ENCODE results near the gene ADAMTSL1.
"Not testable (repeated sequence)": the region's sequence is repeated elsewhere in the genome, so short reads cannot be mapped to it uniquely, and the experiment has no call there.

ADAMTSL1 gene

GRCh38 chr9:18865542-18865941 lies 391.6 kb downstream of the ADAMTSL1 start:
- Histone ChIP-seq H3K4me1 (ENCODE audit: control insufficient read depth in 5 of 5, insufficient read depth in 5 of 5, low read length in 5 of 5) (peaks cover 4 to 27% (median 16%) of the 10 kb centered on the region in 5 donors), H3K36me3 (ENCODE audit: control insufficient read depth in 5 of 5, insufficient read depth in 5 of 5, low read length in 5 of 5) (no peaks in the 10 kb centered on the region), H3K4me3 (ENCODE audit: low read depth in 1 of 5, low read length in 5 of 5) (no peak overlapping the region), H3K9ac (ENCODE audit: low read length in 5 of 5) (no peak overlapping the region), H3K27me3 (ENCODE audit: control insufficient read depth in 5 of 5, insufficient read depth in 4 of 5, low read length in 5 of 5) (no peaks in the 10 kb centered on the region), H3K9me3 (ENCODE audit: control insufficient read depth in 5 of 5, low read length in 5 of 5) (peaks cover 4 to 17% (median 9%) of the 10 kb centered on the region in 5 donors), H3K27ac (ENCODE audit: low read depth, low read length) (no peak overlapping the region)

- Histone ChIP-seq H3K4me3 (ENCODE audit: low read depth in 1 of 5, low read length in 5 of 5) (no peak overlapping the region), H3K27me3 (ENCODE audit: control insufficient read depth in 5 of 5, insufficient read depth in 4 of 5, low read length in 5 of 5) (no peaks in the 10 kb centered on the region), H3K4me1 (ENCODE audit: control insufficient read depth in 5 of 5, insufficient read depth in 5 of 5, low read length in 5 of 5) (peaks cover 4 to 25% (median 14%) of the 10 kb centered on the region in 5 donors), H3K9ac (ENCODE audit: low read length in 5 of 5) (no peak overlapping the region), H3K9me3 (ENCODE audit: control insufficient read depth in 5 of 5, low read length in 5 of 5) (peaks cover 6 to 17% (median 10%) of the 10 kb centered on the region in 5 donors), H3K36me3 (ENCODE audit: control insufficient read depth in 5 of 5, insufficient read depth in 5 of 5, low read length in 5 of 5) (no peaks in the 10 kb centered on the region), H3K27ac (ENCODE audit: low read depth, low read length) (no peak overlapping the region)
Measured at GRCh38 chr9:18866121-18866831, 392.3 kb downstream of the ADAMTSL1 start.

DNA sequence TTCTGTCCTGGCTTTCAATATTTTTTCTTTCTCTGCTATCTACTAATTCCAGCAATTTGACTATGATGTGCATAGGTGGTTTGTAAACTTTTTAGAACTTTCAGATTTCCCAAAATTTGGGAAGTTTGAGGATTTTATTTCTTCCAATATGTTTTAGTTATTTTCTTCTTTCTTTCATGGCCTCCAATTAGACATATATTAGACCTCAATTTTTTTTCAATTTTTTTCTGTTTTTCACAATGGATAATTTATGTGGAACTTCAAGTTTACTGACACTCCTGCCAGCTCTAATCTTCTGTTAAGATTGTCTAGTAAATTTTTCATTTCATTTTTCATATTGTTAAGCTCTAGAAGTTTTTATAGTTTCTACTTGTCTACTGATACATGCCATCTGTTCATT lies 395.8 kb downstream of the ADAMTSL1 start:
- H3K27ac ChIP-seq (ENCODE audit: low read depth, low read length), result no peak overlapping the region
- no peak overlapping the region for H3K9ac ChIP-seq (ENCODE audit: low read length in 5 of 5)
- H3K9me3 ChIP-seq (ENCODE audit: control insufficient read depth in 5 of 5, low read length in 5 of 5), result peaks cover 6 to 17% (median 10%) of the 10 kb centered on the region in 5 donors
- H3K4me1 ChIP-seq (ENCODE audit: control insufficient read depth in 5 of 5, insufficient read depth in 5 of 5, low read length in 5 of 5), result no peaks in the 10 kb centered on the region
- no peaks in the 10 kb centered on the region for H3K36me3 ChIP-seq (ENCODE audit: control insufficient read depth in 5 of 5, insufficient read depth in 5 of 5, low read length in 5 of 5)
- H3K4me3 ChIP-seq (ENCODE audit: low read depth in 1 of 5, low read length in 5 of 5), result no peak overlapping the region
- H3K27me3 ChIP-seq (ENCODE audit: control insufficient read depth in 5 of 5, insufficient read depth in 4 of 5, low read length in 5 of 5), result no peaks in the 10 kb centered on the region

DNA sequence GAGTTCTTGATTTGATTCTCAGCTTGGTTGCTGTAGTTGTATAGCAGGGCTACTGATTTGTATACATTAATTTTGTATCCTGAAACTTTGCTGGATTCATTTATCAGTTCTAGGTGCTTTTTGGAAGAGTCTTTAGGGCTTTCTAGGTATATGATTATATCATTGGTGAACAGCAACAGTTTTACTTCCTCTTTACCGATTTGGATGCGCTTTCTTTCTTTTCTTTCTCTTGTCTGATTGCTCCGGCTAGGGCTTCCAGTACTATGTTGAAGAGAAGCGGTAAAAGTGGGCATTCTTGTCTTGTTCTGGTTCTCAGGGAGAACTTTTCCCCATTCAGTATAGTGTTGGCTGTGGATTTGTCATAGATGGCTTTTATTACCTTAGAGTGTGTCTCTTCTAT lies 400.1 kb downstream of the ADAMTSL1 start:
- H3K27ac ChIP-seq (ENCODE audit: low read depth, low read length), result no peak overlapping the region
- no peak overlapping the region for H3K9ac ChIP-seq (ENCODE audit: low read length in 5 of 5)
- no peaks in the 10 kb centered on the region for H3K36me3 ChIP-seq (ENCODE audit: control insufficient read depth in 5 of 5, insufficient read depth in 5 of 5, low read length in 5 of 5)
- H3K4me3 ChIP-seq (ENCODE audit: low read depth in 1 of 5, low read length in 5 of 5), result no peak overlapping the region
- no peaks in the 10 kb centered on the region for H3K4me1 ChIP-seq (ENCODE audit: control insufficient read depth in 5 of 5, insufficient read depth in 5 of 5, low read length in 5 of 5)
- H3K27me3 ChIP-seq (ENCODE audit: control insufficient read depth in 5 of 5, insufficient read depth in 4 of 5, low read length in 5 of 5), result no peaks in the 10 kb centered on the region
- H3K9me3 ChIP-seq (ENCODE audit: control insufficient read depth in 5 of 5, low read length in 5 of 5), result peaks cover 6 to 13% (median 9%) of the 10 kb centered on the region in 5 donors

DNA sequence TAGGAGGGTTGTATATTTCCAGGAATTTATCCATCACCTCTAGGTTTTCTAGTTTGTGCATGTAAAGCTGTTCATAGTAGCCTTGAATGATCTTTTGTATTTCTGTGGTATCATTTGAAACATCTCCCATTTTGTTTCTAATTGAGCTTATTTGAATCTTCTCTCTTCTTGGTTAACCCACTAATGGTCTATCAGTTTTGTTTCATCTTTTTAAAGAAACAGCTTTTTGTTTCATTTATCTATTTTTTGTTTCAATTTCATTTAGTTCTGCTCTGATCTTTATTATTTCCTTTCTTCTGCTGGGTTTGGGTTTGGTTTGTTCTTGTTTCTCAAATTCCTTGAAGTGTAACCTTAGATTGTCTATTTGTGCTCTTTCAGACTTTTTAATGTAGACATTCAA lies 401.0 kb downstream of the ADAMTSL1 start:
- not testable (repeated sequence) for H3K4me3 ChIP-seq (ENCODE audit: low read depth in 1 of 5, low read length in 5 of 5); H3K9me3 ChIP-seq (ENCODE audit: control insufficient read depth in 5 of 5, low read length in 5 of 5); H3K36me3 ChIP-seq (ENCODE audit: control insufficient read depth in 5 of 5, insufficient read depth in 5 of 5, low read length in 5 of 5); H3K4me1 ChIP-seq (ENCODE audit: control insufficient read depth in 5 of 5, insufficient read depth in 5 of 5, low read length in 5 of 5); H3K9ac ChIP-seq (ENCODE audit: low read length in 5 of 5); H3K27me3 ChIP-seq (ENCODE audit: control insufficient read depth in 5 of 5, insufficient read depth in 4 of 5, low read length in 5 of 5); H3K27ac ChIP-seq (ENCODE audit: low read depth, low read length)

DNA sequence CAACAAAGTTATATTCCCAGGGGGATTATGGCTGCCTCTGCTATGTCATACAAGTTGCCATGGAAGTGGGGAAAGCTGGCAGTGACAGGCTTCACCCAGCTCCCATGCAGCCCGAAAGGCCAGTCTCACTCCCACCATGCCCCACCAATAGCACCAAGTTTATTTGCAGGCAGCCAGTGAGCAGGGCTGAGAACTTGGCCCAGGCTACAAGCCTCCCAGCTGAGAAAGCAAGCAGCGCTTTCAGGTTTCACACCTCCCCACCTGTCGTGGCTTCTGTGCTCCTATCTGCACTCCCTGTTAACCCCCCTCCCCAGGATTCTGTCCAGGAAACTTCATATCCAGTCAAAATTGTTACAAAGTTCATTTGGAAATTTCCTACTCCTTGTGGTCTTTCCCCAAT lies 404.0 kb downstream of the ADAMTSL1 start:
- Histone ChIP-seq H3K27ac (ENCODE audit: low read depth, low read length) (no peak overlapping the region), H3K36me3 (ENCODE audit: control insufficient read depth in 5 of 5, insufficient read depth in 5 of 5, low read length in 5 of 5) (no peaks in the 10 kb centered on the region), H3K9ac (ENCODE audit: low read length in 5 of 5) (no peak overlapping the region), H3K4me1 (ENCODE audit: control insufficient read depth in 5 of 5, insufficient read depth in 5 of 5, low read length in 5 of 5) (peaks cover 0 to 5% (median 0%) of the 10 kb centered on the region in 5 donors), H3K4me3 (ENCODE audit: low read depth in 1 of 5, low read length in 5 of 5) (no peak overlapping the region), H3K27me3 (ENCODE audit: control insufficient read depth in 5 of 5, insufficient read depth in 4 of 5, low read length in 5 of 5) (no peaks in the 10 kb centered on the region), H3K9me3 (ENCODE audit: control insufficient read depth in 5 of 5, low read length in 5 of 5) (peaks cover 0 to 2% (median 0%) of the 10 kb centered on the region in 5 donors)

- Histone ChIP-seq H3K36me3 (ENCODE audit: control insufficient read depth in 5 of 5, insufficient read depth in 5 of 5, low read length in 5 of 5) (no peaks in the 10 kb centered on the region), H3K27ac (ENCODE audit: low read depth, low read length) (no peak overlapping the region), H3K9ac (ENCODE audit: low read length in 5 of 5) (no peak overlapping the region), H3K4me3 (ENCODE audit: low read depth in 1 of 5, low read length in 5 of 5) (no peak overlapping the region), H3K27me3 (ENCODE audit: control insufficient read depth in 5 of 5, insufficient read depth in 4 of 5, low read length in 5 of 5) (no peaks in the 10 kb centered on the region), H3K4me1 (ENCODE audit: control insufficient read depth in 5 of 5, insufficient read depth in 5 of 5, low read length in 5 of 5) (peaks cover 0 to 5% (median 0%) of the 10 kb centered on the region in 5 donors), H3K9me3 (ENCODE audit: control insufficient read depth in 5 of 5, low read length in 5 of 5) (peaks cover 0 to 4% (median 0%) of the 10 kb centered on the region in 5 donors)
Measured at GRCh38 chr9:18881758-18882157, 407.8 kb downstream of the ADAMTSL1 start.

GRCh38 chr9:18887546-18887945 lies 413.6 kb downstream of the ADAMTSL1 start:
- H3K27ac ChIP-seq (ENCODE audit: low read depth, low read length), result no peak overlapping the region
- H3K4me3 ChIP-seq (ENCODE audit: low read depth in 1 of 5, low read length in 5 of 5), result no peak overlapping the region
- H3K36me3 ChIP-seq (ENCODE audit: control insufficient read depth in 5 of 5, insufficient read depth in 5 of 5, low read length in 5 of 5), result no peaks in the 10 kb centered on the region
- H3K27me3 ChIP-seq (ENCODE audit: control insufficient read depth in 5 of 5, insufficient read depth in 4 of 5, low read length in 5 of 5), result no peaks in the 10 kb centered on the region
- peaks cover 0 to 5% (median 3%) of the 10 kb centered on the region in 5 donors for H3K4me1 ChIP-seq (ENCODE audit: control insufficient read depth in 5 of 5, insufficient read depth in 5 of 5, low read length in 5 of 5)
- peaks cover 0 to 4% (median 0%) of the 10 kb centered on the region in 5 donors for H3K9me3 ChIP-seq (ENCODE audit: control insufficient read depth in 5 of 5, low read length in 5 of 5)
- no peak overlapping the region for H3K9ac ChIP-seq (ENCODE audit: low read length in 5 of 5)

GRCh38 chr9:18888290-18888689 lies 414.3 kb downstream of the ADAMTSL1 start:
- no peak overlapping the region for H3K27ac ChIP-seq (ENCODE audit: low read depth, low read length)
- no peaks in the 10 kb centered on the region for H3K9me3 ChIP-seq (ENCODE audit: control insufficient read depth in 5 of 5, low read length in 5 of 5)
- no peak overlapping the region for H3K9ac ChIP-seq (ENCODE audit: low read length in 5 of 5)
- peaks cover 0 to 3% (median 0%) of the 10 kb centered on the region in 5 donors for H3K36me3 ChIP-seq (ENCODE audit: control insufficient read depth in 5 of 5, insufficient read depth in 5 of 5, low read length in 5 of 5)
- peaks cover 0 to 5% (median 3%) of the 10 kb centered on the region in 5 donors for H3K4me1 ChIP-seq (ENCODE audit: control insufficient read depth in 5 of 5, insufficient read depth in 5 of 5, low read length in 5 of 5)
- no peak overlapping the region for H3K4me3 ChIP-seq (ENCODE audit: low read depth in 1 of 5, low read length in 5 of 5)
- H3K27me3 ChIP-seq (ENCODE audit: control insufficient read depth in 5 of 5, insufficient read depth in 4 of 5, low read length in 5 of 5), result no peaks in the 10 kb centered on the region

DNA sequence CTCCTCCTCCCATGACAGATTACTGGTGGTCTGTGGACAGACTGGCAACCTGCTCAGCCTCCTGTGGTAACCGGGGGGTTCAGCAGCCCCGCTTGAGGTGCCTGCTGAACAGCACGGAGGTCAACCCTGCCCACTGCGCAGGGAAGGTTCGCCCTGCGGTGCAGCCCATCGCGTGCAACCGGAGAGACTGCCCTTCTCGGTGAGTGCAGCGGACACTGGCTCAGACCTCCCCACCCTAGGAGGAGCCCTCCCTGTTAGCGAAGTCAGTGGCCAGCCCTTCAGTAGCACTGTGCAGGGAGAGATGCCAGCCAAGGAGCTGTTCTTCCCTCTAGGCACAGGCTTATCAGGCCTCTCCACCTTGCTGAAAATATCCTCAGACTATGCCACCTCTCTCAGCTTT lies 415.6 kb downstream of the ADAMTSL1 start:
- no peak overlapping the region for H3K27ac ChIP-seq (ENCODE audit: low read depth, low read length)
- peaks cover 0 to 5% (median 3%) of the 10 kb centered on the region in 5 donors for H3K4me1 ChIP-seq (ENCODE audit: control insufficient read depth in 5 of 5, insufficient read depth in 5 of 5, low read length in 5 of 5)
- H3K9me3 ChIP-seq (ENCODE audit: control insufficient read depth in 5 of 5, low read length in 5 of 5), result peaks cover 0 to under 1% (median 0%) of the 10 kb centered on the region in 5 donors
- no peaks in the 10 kb centered on the region for H3K27me3 ChIP-seq (ENCODE audit: control insufficient read depth in 5 of 5, insufficient read depth in 4 of 5, low read length in 5 of 5)
- peaks cover 0 to 3% (median 0%) of the 10 kb centered on the region in 5 donors for H3K36me3 ChIP-seq (ENCODE audit: control insufficient read depth in 5 of 5, insufficient read depth in 5 of 5, low read length in 5 of 5)
- no peak overlapping the region for H3K9ac ChIP-seq (ENCODE audit: low read length in 5 of 5)
- H3K4me3 ChIP-seq (ENCODE audit: low read depth in 1 of 5, low read length in 5 of 5), result no peak overlapping the region

Data from subcutaneous abdominal adipose tissue (tissue), 5 donors.